Caco-2 (cell line): ENCODE data around the gene FLNA. TPM values are rescaled to one million over a fixed set of nuclear protein-coding genes. Genes with fewer than 3 reads are reported as not detected.

Source experiments
- BruUV-seq: library from RNA; stranded (reverse); fragments of 400-500 nt; replicated peaks from 2 replicates; lab custom pipeline; 2021; lab: Mats Ljungman, UMichigan
- CTCF ChIA-PET: fragments of 300-600 bp; sonication (Branson Sonifier 250); formaldehyde crosslinking; loops from one replicate; lab custom pipeline; 2022; ENCODE audit warnings: antibody characterized with exemption; lab: Charles Lee
- POLR2A ChIA-PET: fragments of 300-600 bp; sonication (Branson Sonifier 250); formaldehyde crosslinking; loops from one replicate; lab custom pipeline; 2022; ENCODE audit warnings: antibody characterized with exemption; lab: Charles Lee
- DNase-seq, 2 experiments: peaks; one replicate each; pipeline versions ENCODE4 v3.0.0 to v3.0.0-alpha.2; 2020 to 2022
- H3K27me3 ChIP-seq: replicated peaks from 2 replicates; pipeline ENCODE4 v1.6.0; 2011; ENCODE audit warnings: low read length; ENCODE audit not compliant: control insufficient read depth, insufficient read depth
- H3K36me3 ChIP-seq: 2 replicates; pipeline ENCODE4 v1.5.1; 2011; ENCODE audit warnings: low read length; ENCODE audit not compliant: control insufficient read depth, insufficient read depth
- H3K4me1 ChIP-seq: fragments of 250-450 bp; sonication (Bioruptor Pico); 2 replicates; pipeline ENCODE4 v1.5.1; 2020; ENCODE audit warnings: mild to moderate bottlenecking
- H3K4me3 ChIP-seq: 2 replicates; pipeline ENCODE4 v1.5.1; 2011; ENCODE audit warnings: low read depth, mild to moderate bottlenecking, control low read depth, low read length
- H3K9me3 ChIP-seq: fragments of 250-450 bp; sonication (Bioruptor Pico); 2 replicates; pipeline ENCODE4 v1.5.1; 2020; ENCODE audit warnings: mild to moderate bottlenecking, moderate library complexity
- H3K27ac Mint-ChIP-seq: one replicate; pipeline ENCODE4 v1.8.0; 2022; ENCODE audit warnings: mixed read lengths; ENCODE audit not compliant: unreplicated experiment
- H3K27me3 Mint-ChIP-seq: one replicate; pipeline ENCODE4 v1.8.0; 2022; ENCODE audit warnings: mixed read lengths; ENCODE audit not compliant: insufficient read depth, unreplicated experiment
- H3K36me3 Mint-ChIP-seq: one replicate; pipeline ENCODE4 v1.8.0; 2022; ENCODE audit warnings: mild to moderate bottlenecking, mixed read lengths; ENCODE audit not compliant: insufficient read depth, unreplicated experiment
- H3K4me1 Mint-ChIP-seq: one replicate; pipeline ENCODE4 v1.8.0; 2022; ENCODE audit warnings: low read depth, mixed read lengths; ENCODE audit not compliant: unreplicated experiment
- H3K4me3 Mint-ChIP-seq: one replicate; pipeline ENCODE4 v1.8.0; 2022; ENCODE audit warnings: mild to moderate bottlenecking, moderate library complexity, mixed read lengths; ENCODE audit not compliant: unreplicated experiment
- H3K9me3 Mint-ChIP-seq: one replicate; pipeline ENCODE4 v1.8.0; 2022; ENCODE audit warnings: mixed read lengths; ENCODE audit not compliant: unreplicated experiment
- intact Hi-C: fragments of 100-400 bp; cut with micrococcal nuclease; formaldehyde crosslinking; loops from one replicate; pipeline ENCODE4 v1.10.0; 2022; ENCODE audit not compliant: unreplicated experiment
- total RNA-seq: library from RNA; stranded (reverse); gene quantifications from 2 replicates; pipeline ENCODE4 v1.2.3, GENCODE V29; 2022
- TF ChIP-seq, protein P1 (sequence below), 2 experiments: fragments of 200-600 bp in 1 of 2; IDR thresholded peaks; 1 replicate in 1 of 2; 2 replicates in 1 of 2; pipeline versions ENCODE4 v1.5.1 to v1.8.0; 2011 to 2022; ENCODE audit warnings: antibody characterized with exemption in 1 of 2, control low read depth in 1 of 2, inconsistent platforms in 1 of 2, low read depth in 1 of 2, low read length in 1 of 2, mild to moderate bottlenecking in 1 of 2, moderate library complexity in 1 of 2; ENCODE audit not compliant: insufficient read depth in 1 of 2, severe bottlenecking in 1 of 2, unreplicated experiment in 1 of 2

The FLNA gene
- total RNA-seq, 1 experiment from 2014 or later = 546 TPM

DNA sequence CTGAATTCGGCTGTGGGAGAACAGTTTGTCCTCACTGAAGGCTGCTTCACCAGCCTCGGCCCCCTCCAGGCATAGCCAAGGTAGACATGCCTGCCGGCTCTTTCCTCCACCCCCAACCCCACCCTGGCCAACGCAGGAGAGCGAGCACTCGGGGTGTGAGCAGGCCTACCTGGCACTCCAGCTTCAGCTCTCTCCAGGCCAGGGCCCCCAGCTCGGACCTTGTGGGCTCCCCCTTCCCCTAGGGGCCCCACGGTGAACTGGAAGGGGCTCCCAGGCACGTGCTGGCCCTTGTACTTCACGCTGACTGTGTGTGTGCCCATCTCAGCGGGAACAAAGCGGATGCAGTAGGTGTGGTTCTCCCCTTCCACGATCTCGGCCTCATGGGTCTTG, 22.4 kb downstream of the FLNA start:
- Mint-ChIP-seq H3K9me3 (no peaks in the 10 kb centered on the region), H3K4me1 (no peaks in the 10 kb centered on the region), H3K36me3 (peaks cover 84% of the 10 kb centered on the region), H3K27ac (no peak overlapping the region), H3K27me3 (no peaks in the 10 kb centered on the region), H3K4me3 (no peak overlapping the region)
- no peak for DNase-seq
- H3K9me3 ChIP-seq = no peaks in the 10 kb centered on the region
- ChIA-PET CTCF (no interaction called here), POLR2A (no interaction called here)
- intact Hi-C loops = no loop called here
- no TSS peak for BruUV-seq
- H3K36me3 ChIP-seq = peaks cover 2% of the 10 kb centered on the region
- H3K4me1 ChIP-seq = no peaks in the 10 kb centered on the region
- TF ChIP-seq, protein P1, sequence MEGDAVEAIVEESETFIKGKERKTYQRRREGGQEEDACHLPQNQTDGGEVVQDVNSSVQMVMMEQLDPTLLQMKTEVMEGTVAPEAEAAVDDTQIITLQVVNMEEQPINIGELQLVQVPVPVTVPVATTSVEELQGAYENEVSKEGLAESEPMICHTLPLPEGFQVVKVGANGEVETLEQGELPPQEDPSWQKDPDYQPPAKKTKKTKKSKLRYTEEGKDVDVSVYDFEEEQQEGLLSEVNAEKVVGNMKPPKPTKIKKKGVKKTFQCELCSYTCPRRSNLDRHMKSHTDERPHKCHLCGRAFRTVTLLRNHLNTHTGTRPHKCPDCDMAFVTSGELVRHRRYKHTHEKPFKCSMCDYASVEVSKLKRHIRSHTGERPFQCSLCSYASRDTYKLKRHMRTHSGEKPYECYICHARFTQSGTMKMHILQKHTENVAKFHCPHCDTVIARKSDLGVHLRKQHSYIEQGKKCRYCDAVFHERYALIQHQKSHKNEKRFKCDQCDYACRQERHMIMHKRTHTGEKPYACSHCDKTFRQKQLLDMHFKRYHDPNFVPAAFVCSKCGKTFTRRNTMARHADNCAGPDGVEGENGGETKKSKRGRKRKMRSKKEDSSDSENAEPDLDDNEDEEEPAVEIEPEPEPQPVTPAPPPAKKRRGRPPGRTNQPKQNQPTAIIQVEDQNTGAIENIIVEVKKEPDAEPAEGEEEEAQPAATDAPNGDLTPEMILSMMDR (IDR thresholded peaks at IDR 0.05; ENCODE audit: insufficient read depth in 1 of 2, low read depth in 1 of 2, low read length in 1 of 2, severe bottlenecking in 1 of 2, unreplicated experiment in 1 of 2) = no peak
- H3K4me3 ChIP-seq = no peak overlapping the region
- H3K27me3 ChIP-seq = no peaks in the 10 kb centered on the region

GRCh38 chrX:154351183-154352011, 23.0 kb downstream of the FLNA start:
- CTCF ChIA-PET = no interaction called here
- Mint-ChIP-seq H3K27me3 (no peaks in the 10 kb centered on the region), H3K27ac (no peak overlapping the region), H3K36me3 (peaks cover 79% of the 10 kb centered on the region), H3K9me3 (no peaks in the 10 kb centered on the region), H3K4me3 (no peak overlapping the region), H3K4me1 (no peaks in the 10 kb centered on the region)
- H3K9me3 ChIP-seq = no peaks in the 10 kb centered on the region
- POLR2A ChIA-PET = no interaction called here
- no TSS peak for BruUV-seq
- peaks cover 2% of the 10 kb centered on the region for H3K36me3 ChIP-seq
- no peak overlapping the region for H3K4me3 ChIP-seq
- H3K27me3 ChIP-seq = no peaks in the 10 kb centered on the region
- H3K4me1 ChIP-seq = no peaks in the 10 kb centered on the region
- TF ChIP-seq, protein P1 (IDR thresholded peaks at IDR 0.05; ENCODE audit: insufficient read depth in 1 of 2, low read depth in 1 of 2, low read length in 1 of 2, severe bottlenecking in 1 of 2, unreplicated experiment in 1 of 2) = no peak
- intact Hi-C loops = no loop called here
- DNase-seq = no peak

DNA sequence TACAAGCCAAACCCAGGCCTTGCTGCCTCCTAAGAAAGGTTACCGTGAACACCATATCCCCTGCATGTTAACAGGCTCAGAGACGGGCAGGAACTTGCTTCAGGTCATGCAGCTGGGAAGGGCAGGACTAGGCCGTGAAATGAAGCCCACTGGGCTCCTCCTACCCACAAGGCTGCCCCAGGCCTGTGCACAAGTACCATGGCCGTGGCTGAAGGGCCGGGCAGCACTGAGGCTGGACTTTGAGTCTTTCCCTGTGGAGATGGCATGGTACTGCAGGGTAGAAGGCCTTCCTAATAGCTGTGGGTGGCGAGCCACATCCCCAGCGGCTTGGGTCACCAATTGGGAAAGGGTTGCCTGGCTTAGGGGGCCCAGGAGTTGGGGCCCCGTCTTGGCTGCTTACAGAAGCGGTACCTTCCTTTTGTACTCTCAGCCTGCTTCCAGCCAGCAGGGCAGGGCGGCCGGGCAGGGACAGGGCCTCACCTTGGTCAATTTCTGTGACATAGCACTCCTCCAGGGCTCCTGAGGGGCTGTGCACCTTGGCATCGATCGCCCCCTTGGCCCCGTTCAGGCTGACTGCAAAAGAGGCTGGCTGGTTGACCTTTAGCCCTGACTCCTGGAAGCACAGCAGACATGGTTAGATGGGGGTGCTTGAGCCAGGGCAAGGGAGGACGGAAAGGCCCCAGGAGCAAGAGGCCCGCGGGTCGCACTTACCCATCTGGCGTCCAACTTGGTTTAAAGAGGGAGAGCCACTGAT, 23.8 kb downstream of the FLNA start:
- Mint-ChIP-seq H3K27ac (no peak overlapping the region), H3K36me3 (peaks cover 75% of the 10 kb centered on the region), H3K9me3 (no peaks in the 10 kb centered on the region), H3K4me3 (no peak overlapping the region), H3K4me1 (no peaks in the 10 kb centered on the region), H3K27me3 (no peaks in the 10 kb centered on the region)
- CTCF ChIA-PET = no interaction called here
- Histone ChIP-seq H3K4me1 (no peaks in the 10 kb centered on the region), H3K9me3 (no peaks in the 10 kb centered on the region), H3K4me3 (no peak overlapping the region), H3K27me3 (no peaks in the 10 kb centered on the region), H3K36me3 (peaks cover 2% of the 10 kb centered on the region)
- TF ChIP-seq, protein P1 (IDR thresholded peaks at IDR 0.05; ENCODE audit: insufficient read depth in 1 of 2, low read depth in 1 of 2, low read length in 1 of 2, severe bottlenecking in 1 of 2, unreplicated experiment in 1 of 2) = no peak
- intact Hi-C loops = no loop called here
- DNase-seq = no peak
- POLR2A ChIA-PET = no interaction called here
- no TSS peak for BruUV-seq
